ENCODE results near the gene ELMO3.

ELMO3 gene

DNA sequence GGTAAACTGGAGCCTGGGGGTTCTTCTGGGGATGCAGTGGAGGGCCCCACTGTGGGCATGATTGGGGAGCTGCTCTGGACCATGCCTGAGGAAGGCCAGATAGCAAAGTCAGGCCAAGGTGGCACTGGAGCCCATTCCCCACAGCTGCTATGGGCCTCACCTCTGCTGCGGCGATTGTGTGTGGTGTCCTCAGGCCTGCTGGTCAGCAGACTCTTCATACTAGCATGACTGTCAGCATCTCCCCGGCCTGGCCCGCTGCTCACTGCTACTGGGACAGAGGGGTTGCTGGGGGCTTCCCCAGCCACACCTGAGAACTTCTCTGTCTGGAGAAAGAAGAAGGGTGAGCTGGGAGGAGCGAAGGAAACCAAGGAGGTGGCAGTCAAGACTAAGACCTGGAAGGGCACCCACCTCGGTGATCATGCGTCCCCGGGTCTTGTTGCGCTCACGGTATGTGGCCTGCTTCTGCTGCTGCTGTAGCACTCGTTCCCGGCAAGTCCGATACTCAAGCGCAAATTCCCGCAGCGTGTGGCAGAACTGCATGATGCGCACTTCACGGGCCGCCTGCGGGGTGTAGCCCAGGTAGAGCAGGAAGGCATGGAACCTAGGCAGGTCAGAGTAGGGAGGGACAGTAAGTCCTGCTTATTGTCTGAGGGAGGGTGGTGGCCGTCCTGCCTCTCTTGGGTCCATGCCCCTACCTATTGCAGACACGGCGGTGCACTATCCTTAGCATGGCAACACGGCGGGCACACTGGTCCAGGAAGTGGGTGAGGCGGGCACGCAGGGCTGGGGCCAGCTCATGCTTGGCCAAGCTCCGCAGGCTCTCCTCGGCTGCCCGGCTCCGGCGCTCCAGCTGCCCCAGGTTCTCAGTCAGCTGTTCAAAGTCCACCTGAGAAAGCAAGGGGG is 31.2 kb downstream of the ELMO3 start:
- H3K18ac ChIP-seq (ENCODE audit: low read length): no peak overlapping the region
- no peaks in the 10 kb centered on the region for H3K9me3 ChIP-seq (replicated peaks in 1 of 2; ENCODE audit: control insufficient read depth in 2 of 2, insufficient read depth in 1 of 2, low read depth in 1 of 2, low read length in 2 of 2)
- no peak for DNase-seq (ENCODE audit: low spot score)
- H3K4me2 ChIP-seq (ENCODE audit: insufficient read depth, low read length, poor library complexity, severe bottlenecking): no peak overlapping the region
- peak overlapping the region; percentile 61 for H3K23ac ChIP-seq (ENCODE audit: low read depth, low read length, poor library complexity)
- no peak overlapping the region for H4K91ac ChIP-seq (ENCODE audit: low read depth, low read length, poor library complexity)
- H2BK12ac ChIP-seq (ENCODE audit: low read length): no peak overlapping the region
- H3K4me3 ChIP-seq (ENCODE audit: low read length in 2 of 2): no peak overlapping the region
- H2BK120ac ChIP-seq (ENCODE audit: low read depth, low read length): no peak overlapping the region
- no peak overlapping the region for H2AK5ac ChIP-seq (ENCODE audit: low read depth, low read length)
- H3K27ac ChIP-seq (replicated peaks; ENCODE audit: low read length): no peak overlapping the region
- H3K79me1 ChIP-seq (ENCODE audit: low read depth, low read length): peaks cover 7% of the 10 kb centered on the region
- H2BK5ac ChIP-seq (ENCODE audit: low read length): no peak overlapping the region
- H3K14ac ChIP-seq (ENCODE audit: low read length): no peak overlapping the region
- no peak overlapping the region for H2AFZ ChIP-seq (ENCODE audit: low read length)
- peaks cover 0 to 2% (median 0%) of the 10 kb centered on the region in 3 experiments for H3K27me3 ChIP-seq (ENCODE audit: control insufficient read depth in 3 of 3, insufficient read depth in 3 of 3, low read depth in 1 of 3, low read length in 3 of 3)
- H3K4ac ChIP-seq (ENCODE audit: low read length): no peak overlapping the region
- H3K4me1 ChIP-seq (ENCODE audit: control insufficient read depth in 2 of 2, insufficient read depth in 1 of 2, low read depth in 1 of 2, low read length in 2 of 2): peaks cover 10 to 13% of the 10 kb centered on the region in 2 donors
- no peak overlapping the region for H3K9ac ChIP-seq (ENCODE audit: low read depth, low read length, poor library complexity)
- no CpG with 5 or more reads among the region's 32 CpGs for WGBS, 2 donors (ENCODE audit: extremely low coverage in 2 of 2, insufficient read length in 2 of 2, insufficient replicate concordance in 1 of 2)
- peaks cover 31 to 63% of the 10 kb centered on the region in 2 donors for H3K36me3 ChIP-seq (replicated peaks in 1 of 2; ENCODE audit: control insufficient read depth in 2 of 2, insufficient read depth in 2 of 2, low read length in 2 of 2)
- H2BK15ac ChIP-seq (ENCODE audit: low read length): no peak overlapping the region
- H4K8ac ChIP-seq (ENCODE audit: low read depth, low read length): peak overlapping the region; percentile 49

- no peak overlapping the region for H3K9ac ChIP-seq (ENCODE audit: low read depth, low read length, poor library complexity)
- no peak overlapping the region for H3K23ac ChIP-seq (ENCODE audit: low read depth, low read length, poor library complexity)
- H2BK120ac ChIP-seq (ENCODE audit: low read depth, low read length): no peak overlapping the region
- no peak overlapping the region for H2BK5ac ChIP-seq (ENCODE audit: low read length)
- no peak overlapping the region for H3K4me2 ChIP-seq (ENCODE audit: insufficient read depth, low read length, poor library complexity, severe bottlenecking)
- H3K4ac ChIP-seq (ENCODE audit: low read length): no peak overlapping the region
- no peak overlapping the region for H2AFZ ChIP-seq (ENCODE audit: low read length)
- no peak overlapping the region for H3K27ac ChIP-seq (replicated peaks; ENCODE audit: low read length)
- no CpG with 5 or more reads among the region's 12 CpGs for WGBS, 2 donors (ENCODE audit: extremely low coverage in 2 of 2, insufficient read length in 2 of 2, insufficient replicate concordance in 1 of 2)
- H3K4me3 ChIP-seq (ENCODE audit: low read length in 2 of 2): peak overlapping the region in 1 of 2 donors; percentile 15
- no peak for DNase-seq (ENCODE audit: low spot score)
- H3K9me3 ChIP-seq (replicated peaks in 1 of 2; ENCODE audit: control insufficient read depth in 2 of 2, insufficient read depth in 1 of 2, low read depth in 1 of 2, low read length in 2 of 2): no peaks in the 10 kb centered on the region
- no peak overlapping the region for H4K91ac ChIP-seq (ENCODE audit: low read depth, low read length, poor library complexity)
- H3K79me1 ChIP-seq (ENCODE audit: low read depth, low read length): peaks cover 7% of the 10 kb centered on the region
- H3K4me1 ChIP-seq (ENCODE audit: control insufficient read depth in 2 of 2, insufficient read depth in 1 of 2, low read depth in 1 of 2, low read length in 2 of 2): peaks cover 9 to 10% of the 10 kb centered on the region in 2 donors
- H2BK12ac ChIP-seq (ENCODE audit: low read length): no peak overlapping the region
- no peak overlapping the region for H4K8ac ChIP-seq (ENCODE audit: low read depth, low read length)
- H3K14ac ChIP-seq (ENCODE audit: low read length): no peak overlapping the region
- no peak overlapping the region for H2BK15ac ChIP-seq (ENCODE audit: low read length)
- no peak overlapping the region for H2AK5ac ChIP-seq (ENCODE audit: low read depth, low read length)
- H3K27me3 ChIP-seq (ENCODE audit: control insufficient read depth in 3 of 3, insufficient read depth in 3 of 3, low read depth in 1 of 3, low read length in 3 of 3): no peaks in the 10 kb centered on the region
- peaks cover 33 to 71% of the 10 kb centered on the region in 2 donors for H3K36me3 ChIP-seq (replicated peaks in 1 of 2; ENCODE audit: control insufficient read depth in 2 of 2, insufficient read depth in 2 of 2, low read length in 2 of 2)
- no peak overlapping the region for H3K18ac ChIP-seq (ENCODE audit: low read length)
These were observed 32.1 kb downstream of the ELMO3 start for GRCh38 chr16:67230809-67231660.

DNA sequence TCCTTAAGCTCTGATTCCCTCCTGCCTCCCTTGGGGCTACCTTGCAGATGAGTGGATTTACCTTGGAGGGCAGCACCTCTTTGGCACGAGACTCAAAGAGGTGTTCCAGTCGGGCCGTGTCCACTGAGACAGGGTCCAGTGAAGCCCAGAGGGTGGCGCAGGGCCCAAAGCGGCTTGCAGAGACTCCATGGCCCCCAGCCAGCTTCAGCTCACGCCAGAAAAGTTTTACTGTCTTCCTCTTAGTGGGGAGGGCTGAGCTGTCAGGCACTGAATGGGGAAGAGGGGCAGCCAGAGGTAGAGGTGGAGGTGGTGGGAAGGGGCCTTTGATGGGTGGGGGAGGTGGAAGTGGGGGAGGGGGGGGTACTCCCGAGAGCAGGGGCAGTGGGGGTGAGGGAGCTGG is 34.7 kb downstream of the ELMO3 start:
- no peak overlapping the region for H3K14ac ChIP-seq (ENCODE audit: low read length)
- H3K4ac ChIP-seq (ENCODE audit: low read length): no peak overlapping the region
- no peaks in the 10 kb centered on the region for H3K79me1 ChIP-seq (ENCODE audit: low read depth, low read length)
- peaks cover 0 to 6% of the 10 kb centered on the region in 2 donors for H3K4me1 ChIP-seq (ENCODE audit: control insufficient read depth in 2 of 2, insufficient read depth in 1 of 2, low read depth in 1 of 2, low read length in 2 of 2)
- WGBS, 2 donors (ENCODE audit: extremely low coverage in 2 of 2, insufficient read length in 2 of 2, insufficient replicate concordance in 1 of 2): no CpG with 5 or more reads among the region's 7 CpGs
- H4K8ac ChIP-seq (ENCODE audit: low read depth, low read length): no peak overlapping the region
- no peak for DNase-seq (ENCODE audit: low spot score)
- H3K27ac ChIP-seq (replicated peaks; ENCODE audit: low read length): no peak overlapping the region
- H2BK15ac ChIP-seq (ENCODE audit: low read length): no peak overlapping the region
- H4K91ac ChIP-seq (ENCODE audit: low read depth, low read length, poor library complexity): no peak overlapping the region
- no peak overlapping the region for H3K9ac ChIP-seq (ENCODE audit: low read depth, low read length, poor library complexity)
- H3K36me3 ChIP-seq (replicated peaks in 1 of 2; ENCODE audit: control insufficient read depth in 2 of 2, insufficient read depth in 2 of 2, low read length in 2 of 2): peaks cover 38 to 88% of the 10 kb centered on the region in 2 donors
- H2BK120ac ChIP-seq (ENCODE audit: low read depth, low read length): no peak overlapping the region
- H3K9me3 ChIP-seq (replicated peaks in 1 of 2; ENCODE audit: control insufficient read depth in 2 of 2, insufficient read depth in 1 of 2, low read depth in 1 of 2, low read length in 2 of 2): no peaks in the 10 kb centered on the region
- H3K27me3 ChIP-seq (ENCODE audit: control insufficient read depth in 3 of 3, insufficient read depth in 3 of 3, low read depth in 1 of 3, low read length in 3 of 3): no peaks in the 10 kb centered on the region
- no peak overlapping the region for H3K4me2 ChIP-seq (ENCODE audit: insufficient read depth, low read length, poor library complexity, severe bottlenecking)
- H2AFZ ChIP-seq (ENCODE audit: low read length): no peak overlapping the region
- H3K23ac ChIP-seq (ENCODE audit: low read depth, low read length, poor library complexity): no peak overlapping the region
- H3K4me3 ChIP-seq (ENCODE audit: low read length in 2 of 2): no peak overlapping the region
- H2AK5ac ChIP-seq (ENCODE audit: low read depth, low read length): no peak overlapping the region
- H3K18ac ChIP-seq (ENCODE audit: low read length): no peak overlapping the region
- no peak overlapping the region for H2BK12ac ChIP-seq (ENCODE audit: low read length)
- no peak overlapping the region for H2BK5ac ChIP-seq (ENCODE audit: low read length)

DNA sequence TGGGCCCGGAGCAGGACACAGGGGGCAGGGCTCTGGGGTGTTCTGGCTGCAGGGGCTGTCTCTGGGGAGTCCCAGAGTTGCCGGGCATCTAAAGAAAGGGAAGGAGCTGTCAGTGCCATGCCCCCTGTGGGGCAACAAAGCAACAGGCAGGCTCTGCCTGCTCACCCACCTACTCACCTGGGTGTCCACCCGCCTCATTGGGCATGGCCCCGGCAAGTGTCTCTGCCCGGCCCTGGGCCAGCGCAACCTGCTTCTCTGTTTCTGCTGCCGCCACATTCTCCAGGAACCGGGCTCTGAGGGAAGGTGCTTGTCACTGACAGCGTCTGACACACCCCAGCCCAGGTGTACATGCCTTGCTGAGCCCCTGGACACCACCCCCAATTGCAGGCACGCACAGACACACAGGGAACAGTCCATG is 35.3 kb downstream of the ELMO3 start:
- Histone ChIP-seq H3K23ac (ENCODE audit: low read depth, low read length, poor library complexity) (peak overlapping the region; percentile 39), H3K9me3 (replicated peaks in 1 of 2; ENCODE audit: control insufficient read depth in 2 of 2, insufficient read depth in 1 of 2, low read depth in 1 of 2, low read length in 2 of 2) (no peaks in the 10 kb centered on the region), H3K4me1 (ENCODE audit: control insufficient read depth in 2 of 2, insufficient read depth in 1 of 2, low read depth in 1 of 2, low read length in 2 of 2) (peaks cover 0 to 6% of the 10 kb centered on the region in 2 donors), H2AFZ (ENCODE audit: low read length) (no peak overlapping the region), H3K27ac (replicated peaks; ENCODE audit: low read length) (no peak overlapping the region), H2BK5ac (ENCODE audit: low read length) (no peak overlapping the region), H2BK15ac (ENCODE audit: low read length) (no peak overlapping the region), H3K18ac (ENCODE audit: low read length) (no peak overlapping the region), H3K27me3 (ENCODE audit: control insufficient read depth in 3 of 3, insufficient read depth in 3 of 3, low read depth in 1 of 3, low read length in 3 of 3) (no peaks in the 10 kb centered on the region), H3K4me3 (ENCODE audit: low read length in 2 of 2) (peak overlapping the region in 1 of 2 donors; percentile 31), H3K4ac (ENCODE audit: low read length) (no peak overlapping the region), H3K79me1 (ENCODE audit: low read depth, low read length) (no peaks in the 10 kb centered on the region), H2AK5ac (ENCODE audit: low read depth, low read length) (no peak overlapping the region), H3K4me2 (ENCODE audit: insufficient read depth, low read length, poor library complexity, severe bottlenecking) (no peak overlapping the region), H4K91ac (ENCODE audit: low read depth, low read length, poor library complexity) (no peak overlapping the region), H3K9ac (ENCODE audit: low read depth, low read length, poor library complexity) (no peak overlapping the region), H2BK12ac (ENCODE audit: low read length) (no peak overlapping the region), H3K14ac (ENCODE audit: low read length) (no peak overlapping the region), H4K8ac (ENCODE audit: low read depth, low read length) (no peak overlapping the region), H3K36me3 (replicated peaks in 1 of 2; ENCODE audit: control insufficient read depth in 2 of 2, insufficient read depth in 2 of 2, low read length in 2 of 2) (peaks cover 38 to 88% of the 10 kb centered on the region in 2 donors), H2BK120ac (ENCODE audit: low read depth, low read length) (no peak overlapping the region)
- no peak for DNase-seq (ENCODE audit: low spot score)
- no CpG with 5 or more reads among the region's 10 CpGs for WGBS, 2 donors (ENCODE audit: extremely low coverage in 2 of 2, insufficient read length in 2 of 2, insufficient replicate concordance in 1 of 2)
